ENCODE results near the gene MYLK4. TPM values are rescaled to one million over a fixed set of nuclear protein-coding genes. Genes with fewer than 3 reads are reported as not detected.

Gene MYLK4
- total and polyA plus RNA-seq, 2 donors (not counting 3 experiments of a cell fraction or from before 2014, with no cell fraction given), result 0.41 to 0.62 TPM

DNA sequence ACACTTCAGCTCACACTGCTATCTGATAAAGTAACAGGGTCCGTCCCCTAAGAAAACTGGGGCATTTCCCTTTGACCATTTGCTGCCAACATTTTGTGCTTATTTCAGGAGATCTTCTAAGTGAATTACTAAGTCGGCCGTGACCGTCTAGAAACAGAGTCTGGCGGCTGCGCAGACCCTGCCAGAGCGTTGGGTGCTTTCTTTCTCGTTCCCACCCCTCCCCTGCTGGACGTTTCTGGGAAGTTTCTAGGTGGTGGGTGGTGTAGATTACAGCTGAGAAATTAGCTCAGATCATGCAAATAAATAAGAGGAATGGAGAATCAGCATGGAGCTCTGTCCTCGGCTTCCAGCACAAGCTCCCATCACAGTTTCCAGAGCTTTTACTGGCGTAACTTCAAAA is 128.1 kb downstream of the MYLK4 start:
- intact Hi-C loops (cut with micrococcal nuclease), result no loop called here
- Histone ChIP-seq H3K36me3 (ENCODE audit: control insufficient read depth in 2 of 2, extremely low read depth in 1 of 2, insufficient read depth in 2 of 2, low read length in 2 of 2) (no peaks in the 10 kb centered on the region), H3K4me3 (replicated peaks in 1 of 3; ENCODE audit: insufficient read depth in 1 of 3, low read depth in 1 of 3, low read length in 3 of 3) (no peak overlapping the region), H3K4me1 (ENCODE audit: control insufficient read depth, extremely low read depth, insufficient read depth, low read length) (peaks cover 9% of the 10 kb centered on the region), H3K27ac (ENCODE audit: insufficient read depth, low read depth, low read length) (no peak overlapping the region), H2AFZ (ENCODE audit: low read depth, low read length) (no peak overlapping the region), H3K27me3 (ENCODE audit: control insufficient read depth in 2 of 2, insufficient read depth in 2 of 2, low read length in 2 of 2) (no peaks in the 10 kb centered on the region), H4K20me1 (replicated peaks; ENCODE audit: control insufficient read depth, extremely low read depth, insufficient read depth, low read length) (no peaks in the 10 kb centered on the region), H3K79me2 (ENCODE audit: control insufficient read depth, insufficient read depth, low read length) (no peaks in the 10 kb centered on the region), H3K9me1 (replicated peaks; ENCODE audit: control insufficient read depth, extremely low read depth, insufficient read depth, low read length) (no peaks in the 10 kb centered on the region), H3K9ac (replicated peaks; ENCODE audit: extremely low read depth, insufficient read depth, low read length) (no peak overlapping the region), H3K4me2 (ENCODE audit: insufficient read depth, low read length) (no peak overlapping the region), H3K9me3 (replicated peaks; ENCODE audit: control insufficient read depth, insufficient read depth, low read length) (no peaks in the 10 kb centered on the region)
- dilution Hi-C loops (cut with MboI; ENCODE audit: extremely low pct_ligation_motif_present, low sequenced_read_pairs), result loop anchor here (25.0 kb wide), 1 partner anchor 160 kb away; no protein-coding TSS in a partner anchor
- DNase-seq (ENCODE audit: low read depth, low spot score) (no peak), FAIRE-seq (no peak)
- ChIA-PET POLR2A (no interaction called here), CTCF (interaction anchor here (1.0 to 2.8 kb wide), 2 partner anchors 9 to 12 kb away, joined by 3 to 15 read pairs; no protein-coding TSS in a partner anchor)
- TF ChIP-seq JUN (IDR thresholded peaks at IDR 0.05; ENCODE audit: borderline replicate concordance, insufficient read depth, insufficient read length, low read depth) (no peak), FOS (IDR thresholded peaks at IDR 0.05; ENCODE audit: borderline replicate concordance, insufficient read depth, low read length) (no peak), GATA2 (IDR thresholded peaks at IDR 0.05; ENCODE audit: insufficient read depth, insufficient read length, low read depth, low read length) (no peak), POLR2A (IDR thresholded peaks at IDR 0.05; ENCODE audit: low read depth, low read length) (no peak), POLR2AphosphoS5 (IDR thresholded peaks at IDR 0.05; ENCODE audit: insufficient read depth, low read depth, low read length) (no peak), EZH2 (IDR thresholded peaks at IDR 0.05; ENCODE audit: borderline replicate concordance, low read depth, low read length, severe bottlenecking) (no peak), MYC (IDR thresholded peaks at IDR 0.05; ENCODE audit: low read depth, low read length) (no peak)
- TF ChIP-seq, protein P1, sequence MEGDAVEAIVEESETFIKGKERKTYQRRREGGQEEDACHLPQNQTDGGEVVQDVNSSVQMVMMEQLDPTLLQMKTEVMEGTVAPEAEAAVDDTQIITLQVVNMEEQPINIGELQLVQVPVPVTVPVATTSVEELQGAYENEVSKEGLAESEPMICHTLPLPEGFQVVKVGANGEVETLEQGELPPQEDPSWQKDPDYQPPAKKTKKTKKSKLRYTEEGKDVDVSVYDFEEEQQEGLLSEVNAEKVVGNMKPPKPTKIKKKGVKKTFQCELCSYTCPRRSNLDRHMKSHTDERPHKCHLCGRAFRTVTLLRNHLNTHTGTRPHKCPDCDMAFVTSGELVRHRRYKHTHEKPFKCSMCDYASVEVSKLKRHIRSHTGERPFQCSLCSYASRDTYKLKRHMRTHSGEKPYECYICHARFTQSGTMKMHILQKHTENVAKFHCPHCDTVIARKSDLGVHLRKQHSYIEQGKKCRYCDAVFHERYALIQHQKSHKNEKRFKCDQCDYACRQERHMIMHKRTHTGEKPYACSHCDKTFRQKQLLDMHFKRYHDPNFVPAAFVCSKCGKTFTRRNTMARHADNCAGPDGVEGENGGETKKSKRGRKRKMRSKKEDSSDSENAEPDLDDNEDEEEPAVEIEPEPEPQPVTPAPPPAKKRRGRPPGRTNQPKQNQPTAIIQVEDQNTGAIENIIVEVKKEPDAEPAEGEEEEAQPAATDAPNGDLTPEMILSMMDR (IDR thresholded peaks at IDR 0.05; ENCODE audit: extremely low read depth in 1 of 2, insufficient read depth in 1 of 2, low read depth in 1 of 2, low read length in 2 of 2), result no peak
- TF ChIP-seq, protein P2, sequence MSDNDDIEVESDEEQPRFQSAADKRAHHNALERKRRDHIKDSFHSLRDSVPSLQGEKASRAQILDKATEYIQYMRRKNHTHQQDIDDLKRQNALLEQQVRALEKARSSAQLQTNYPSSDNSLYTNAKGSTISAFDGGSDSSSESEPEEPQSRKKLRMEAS (IDR thresholded peaks at IDR 0.05; ENCODE audit: insufficient read depth, insufficient read length), result no peak
- BruUV-seq (replicated peaks), result no TSS peak
